Mesothelial cell of epicardium (in vitro differentiated cells): ENCODE data around the gene RAN. TPM values are rescaled to one million over a fixed set of nuclear protein-coding genes. Genes with fewer than 3 reads are reported as not detected.

Source experiments
- DNase-seq, 2 experiments: peaks; one replicate each; pipeline ENCODE4 v3.0.0; 2021; ENCODE audit warnings: low spot score in 2 of 2; ENCODE audit not compliant: unreplicated experiment in 2 of 2
- H3K27ac Mint-ChIP-seq: 2 replicates; pipeline ENCODE4 v1.8.0; 2021; ENCODE audit warnings: mixed read lengths
- H3K27me3 Mint-ChIP-seq: 2 replicates; pipeline ENCODE4 v1.8.0; 2021; ENCODE audit warnings: low read depth, mixed read lengths
- H3K36me3 Mint-ChIP-seq: 2 replicates; pipeline ENCODE4 v1.8.0; 2021; ENCODE audit warnings: mixed read lengths
- H3K4me1 Mint-ChIP-seq: 2 replicates; pipeline ENCODE4 v1.8.0; 2021; ENCODE audit warnings: mixed read lengths
- H3K4me3 Mint-ChIP-seq: 2 replicates; pipeline ENCODE4 v1.8.0; 2021; ENCODE audit warnings: mild to moderate bottlenecking, moderate library complexity, mixed read lengths
- H3K9me3 Mint-ChIP-seq: 2 replicates; pipeline ENCODE4 v1.8.0; 2021; ENCODE audit warnings: mixed read lengths
- total RNA-seq: library from RNA; stranded (reverse); gene quantifications from 3 replicates; pipeline ENCODE4 v1.2.1, GENCODE V29; 2021
- TF ChIP-seq, protein P1 (sequence below): fragments of 200-600 bp; sonication (generic); IDR thresholded peaks from one replicate; pipeline ENCODE4 v1.5.0; 2021; ENCODE audit warnings: antibody characterized with exemption; ENCODE audit not compliant: unreplicated experiment

Gene RAN
- total RNA-seq, 1 donor from 2014 or later = 629 TPM

- no peak overlapping the region for H3K27ac Mint-ChIP-seq
- no peak overlapping the region for H3K4me3 Mint-ChIP-seq
- H3K27me3 Mint-ChIP-seq = peaks cover 77% of the 10 kb centered on the region
- no peaks in the 10 kb centered on the region for H3K36me3 Mint-ChIP-seq
- H3K9me3 Mint-ChIP-seq = no peaks in the 10 kb centered on the region
- TF ChIP-seq, protein P1, sequence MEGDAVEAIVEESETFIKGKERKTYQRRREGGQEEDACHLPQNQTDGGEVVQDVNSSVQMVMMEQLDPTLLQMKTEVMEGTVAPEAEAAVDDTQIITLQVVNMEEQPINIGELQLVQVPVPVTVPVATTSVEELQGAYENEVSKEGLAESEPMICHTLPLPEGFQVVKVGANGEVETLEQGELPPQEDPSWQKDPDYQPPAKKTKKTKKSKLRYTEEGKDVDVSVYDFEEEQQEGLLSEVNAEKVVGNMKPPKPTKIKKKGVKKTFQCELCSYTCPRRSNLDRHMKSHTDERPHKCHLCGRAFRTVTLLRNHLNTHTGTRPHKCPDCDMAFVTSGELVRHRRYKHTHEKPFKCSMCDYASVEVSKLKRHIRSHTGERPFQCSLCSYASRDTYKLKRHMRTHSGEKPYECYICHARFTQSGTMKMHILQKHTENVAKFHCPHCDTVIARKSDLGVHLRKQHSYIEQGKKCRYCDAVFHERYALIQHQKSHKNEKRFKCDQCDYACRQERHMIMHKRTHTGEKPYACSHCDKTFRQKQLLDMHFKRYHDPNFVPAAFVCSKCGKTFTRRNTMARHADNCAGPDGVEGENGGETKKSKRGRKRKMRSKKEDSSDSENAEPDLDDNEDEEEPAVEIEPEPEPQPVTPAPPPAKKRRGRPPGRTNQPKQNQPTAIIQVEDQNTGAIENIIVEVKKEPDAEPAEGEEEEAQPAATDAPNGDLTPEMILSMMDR = no peak
- peaks cover 8% of the 10 kb centered on the region for H3K4me1 Mint-ChIP-seq
- DNase-seq = no peak
These were observed 49.0 kb downstream of the RAN start for GRCh38 chr12:130920723-130921381.

DNA sequence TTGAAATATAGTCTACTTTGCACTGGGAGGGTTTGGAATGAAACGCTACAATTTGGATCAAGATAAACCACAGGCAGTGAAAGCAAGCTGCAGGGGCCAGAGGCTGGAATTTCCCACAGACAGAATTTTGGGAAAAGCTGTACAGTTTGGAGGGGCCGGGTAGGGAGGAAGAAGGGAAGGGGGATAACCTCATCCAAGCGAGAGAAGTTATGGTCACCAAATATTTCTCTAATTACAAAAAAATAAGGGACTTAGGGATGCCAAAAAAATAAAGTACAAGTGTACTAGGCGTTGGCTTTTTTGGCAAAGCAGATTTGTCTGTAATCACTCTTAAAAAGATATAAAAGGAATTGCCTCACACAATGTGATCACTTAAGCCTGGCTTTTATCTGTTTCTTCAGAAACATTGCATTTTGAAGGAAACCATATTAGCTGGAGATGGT lies 50.7 kb downstream of the RAN start:
- no peak overlapping the region for H3K27ac Mint-ChIP-seq
- H3K4me1 Mint-ChIP-seq = no peaks in the 10 kb centered on the region
- TF ChIP-seq, protein P1 = no peak
- H3K27me3 Mint-ChIP-seq = peaks cover 65% of the 10 kb centered on the region
- DNase-seq = no peak
- H3K9me3 Mint-ChIP-seq = no peaks in the 10 kb centered on the region
- H3K4me3 Mint-ChIP-seq = no peak overlapping the region
- no peaks in the 10 kb centered on the region for H3K36me3 Mint-ChIP-seq

- Mint-ChIP-seq H3K27me3 (peaks cover 44% of the 10 kb centered on the region), H3K9me3 (no peaks in the 10 kb centered on the region), H3K36me3 (no peaks in the 10 kb centered on the region), H3K27ac (no peak overlapping the region), H3K4me3 (no peak overlapping the region), H3K4me1 (peaks cover 4% of the 10 kb centered on the region)
- TF ChIP-seq, protein P1 = no peak
- DNase-seq = no peak
These were observed 53.2 kb downstream of the RAN start for GRCh38 chr12:130924966-130925665.

DNA sequence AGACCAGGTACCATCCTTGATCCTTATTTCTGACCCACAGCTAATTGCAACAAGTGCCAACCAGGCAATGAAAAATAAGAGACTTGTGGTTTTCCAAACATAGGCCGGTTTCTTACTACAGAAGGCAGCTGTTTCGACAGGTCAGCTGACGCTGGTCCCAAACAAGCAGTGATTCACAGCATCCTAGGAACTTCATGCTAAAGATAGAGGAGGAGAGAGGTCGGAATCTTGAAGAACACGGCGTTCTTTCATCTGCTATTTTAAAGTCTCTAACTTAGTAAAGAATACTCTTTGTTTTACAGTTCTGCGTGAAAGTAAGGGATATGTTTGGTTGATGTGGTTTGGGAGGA lies 53.8 kb downstream of the RAN start:
- Mint-ChIP-seq H3K36me3 (no peaks in the 10 kb centered on the region), H3K9me3 (no peaks in the 10 kb centered on the region), H3K27ac (no peak overlapping the region), H3K27me3 (peaks cover 39% of the 10 kb centered on the region), H3K4me3 (no peak overlapping the region), H3K4me1 (peaks cover 4% of the 10 kb centered on the region)
- no peak for DNase-seq
- TF ChIP-seq, protein P1 = no peak

Other genes with a start within 250 kb of the RAN start
- 7.6 to 8.6 TPM (median 8.3 TPM) in 3 replicates for gene RIMBP2, start 155.8 kb upstream of the RAN start, total RNA-seq
- 14.0 to 17.3 TPM (median 16.7 TPM) in 3 replicates for gene STX2, start 32.8 kb upstream of the RAN start, total RNA-seq
- 5.5 to 7.7 TPM (median 7.2 TPM) in 3 replicates for gene ADGRD1, start 81.8 kb downstream of the RAN start, total RNA-seq